ENCODE measurements around the gene PTPRD.
"Not testable (repeated sequence)": the region's sequence is repeated elsewhere in the genome, so short reads cannot be mapped to it uniquely, and the experiment has no call there.

DNA sequence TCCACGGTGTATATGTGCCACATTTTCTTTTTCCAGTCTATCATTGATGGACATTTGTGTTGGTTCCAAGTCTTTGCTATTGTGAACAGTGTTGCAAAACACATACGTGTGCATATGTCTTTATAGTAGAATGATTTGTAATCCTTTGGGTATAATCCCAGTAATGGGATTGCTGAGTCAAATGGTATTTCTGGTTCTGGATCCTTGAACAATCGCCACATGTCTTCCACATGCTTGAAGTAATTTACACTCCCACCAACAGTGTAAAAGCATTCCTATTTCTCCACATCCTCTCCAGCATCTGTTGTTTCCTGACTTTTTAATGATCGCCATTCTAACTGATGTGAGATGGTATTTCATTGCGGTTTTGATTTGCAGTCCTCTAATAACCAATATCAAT lies 267.2 kb downstream of the PTPRD start:
- TF ChIP-seq, protein P1, sequence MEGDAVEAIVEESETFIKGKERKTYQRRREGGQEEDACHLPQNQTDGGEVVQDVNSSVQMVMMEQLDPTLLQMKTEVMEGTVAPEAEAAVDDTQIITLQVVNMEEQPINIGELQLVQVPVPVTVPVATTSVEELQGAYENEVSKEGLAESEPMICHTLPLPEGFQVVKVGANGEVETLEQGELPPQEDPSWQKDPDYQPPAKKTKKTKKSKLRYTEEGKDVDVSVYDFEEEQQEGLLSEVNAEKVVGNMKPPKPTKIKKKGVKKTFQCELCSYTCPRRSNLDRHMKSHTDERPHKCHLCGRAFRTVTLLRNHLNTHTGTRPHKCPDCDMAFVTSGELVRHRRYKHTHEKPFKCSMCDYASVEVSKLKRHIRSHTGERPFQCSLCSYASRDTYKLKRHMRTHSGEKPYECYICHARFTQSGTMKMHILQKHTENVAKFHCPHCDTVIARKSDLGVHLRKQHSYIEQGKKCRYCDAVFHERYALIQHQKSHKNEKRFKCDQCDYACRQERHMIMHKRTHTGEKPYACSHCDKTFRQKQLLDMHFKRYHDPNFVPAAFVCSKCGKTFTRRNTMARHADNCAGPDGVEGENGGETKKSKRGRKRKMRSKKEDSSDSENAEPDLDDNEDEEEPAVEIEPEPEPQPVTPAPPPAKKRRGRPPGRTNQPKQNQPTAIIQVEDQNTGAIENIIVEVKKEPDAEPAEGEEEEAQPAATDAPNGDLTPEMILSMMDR (IDR thresholded peaks at IDR 0.05), result not testable (repeated sequence)
- TF ChIP-seq EZH2 (IDR thresholded peaks at IDR 0.05; ENCODE audit: borderline replicate concordance, insufficient read depth, low read depth, low read length, poor library complexity, severe bottlenecking), result not testable (repeated sequence)

All from B cell (primary cell).